GM21390 (cell line): ENCODE data around the gene LSAMP.
"Not testable (repeated sequence)": the region's sequence is repeated elsewhere in the genome, so short reads cannot be mapped to it uniquely, and the experiment has no call there.

Source experiments
- ATAC-seq: cut with Tn5 transposase; IDR thresholded peaks from one replicate; pipeline ENCODE4 v1.9.1; 2021; ENCODE audit not compliant: unreplicated experiment

The LSAMP gene

GRCh38 chr3:116246406-116246980, 198.8 kb downstream of the LSAMP start:
- no peak for ATAC-seq

- no peak for ATAC-seq
Observed at GRCh38 chr3:116242825-116243224, 202.5 kb downstream of the LSAMP start.

GRCh38 chr3:116241677-116242076, 203.6 kb downstream of the LSAMP start:
- no peak for ATAC-seq

GRCh38 chr3:116240261-116240660, 205.0 kb downstream of the LSAMP start:
- no peak for ATAC-seq

- no peak for ATAC-seq
Observed at GRCh38 chr3:116238846-116239565, 206.3 kb downstream of the LSAMP start.

- ATAC-seq = no peak
Observed at GRCh38 chr3:116233711-116234357, 211.5 kb downstream of the LSAMP start.

- no peak for ATAC-seq
Observed at GRCh38 chr3:116230431-116231020, 214.8 kb downstream of the LSAMP start.

- ATAC-seq = no peak
Observed at GRCh38 chr3:116226266-116226665, 219.0 kb downstream of the LSAMP start.

GRCh38 chr3:116216761-116217160, 228.5 kb downstream of the LSAMP start:
- ATAC-seq = no peak

- no peak for ATAC-seq
Observed at GRCh38 chr3:116211901-116212300, 233.4 kb downstream of the LSAMP start.

GRCh38 chr3:116208830-116209229, 236.5 kb downstream of the LSAMP start:
- not testable (repeated sequence) for ATAC-seq

- ATAC-seq = no peak
Observed at GRCh38 chr3:116200956-116201690, 244.2 kb downstream of the LSAMP start.

- ATAC-seq = no peak
Observed at GRCh38 chr3:116199063-116199462, 246.2 kb downstream of the LSAMP start.

GRCh38 chr3:116198087-116198486, 247.2 kb downstream of the LSAMP start:
- ATAC-seq = no peak

- no peak for ATAC-seq
Observed at GRCh38 chr3:116192464-116192863, 252.8 kb downstream of the LSAMP start.

- no peak for ATAC-seq
Observed at GRCh38 chr3:116191409-116191808, 253.9 kb downstream of the LSAMP start.

GRCh38 chr3:116190095-116190494, 255.2 kb downstream of the LSAMP start:
- no peak for ATAC-seq

- no peak for ATAC-seq
Observed at GRCh38 chr3:116188231-116188785, 257.0 kb downstream of the LSAMP start.

- ATAC-seq = no peak
Observed at GRCh38 chr3:116186049-116186448, 259.2 kb downstream of the LSAMP start.

GRCh38 chr3:116181159-116181558, 264.1 kb downstream of the LSAMP start:
- no peak for ATAC-seq

- ATAC-seq = no peak
Observed at GRCh38 chr3:116179091-116179490, 266.2 kb downstream of the LSAMP start.
